ENCODE measurements around the gene ACTA2. TPM values are rescaled to one million over a fixed set of nuclear protein-coding genes. Genes with fewer than 3 reads are reported as not detected.

ACTA2 gene
- total RNA-seq, 1 experiment from 2014 or later: not detected

DNA sequence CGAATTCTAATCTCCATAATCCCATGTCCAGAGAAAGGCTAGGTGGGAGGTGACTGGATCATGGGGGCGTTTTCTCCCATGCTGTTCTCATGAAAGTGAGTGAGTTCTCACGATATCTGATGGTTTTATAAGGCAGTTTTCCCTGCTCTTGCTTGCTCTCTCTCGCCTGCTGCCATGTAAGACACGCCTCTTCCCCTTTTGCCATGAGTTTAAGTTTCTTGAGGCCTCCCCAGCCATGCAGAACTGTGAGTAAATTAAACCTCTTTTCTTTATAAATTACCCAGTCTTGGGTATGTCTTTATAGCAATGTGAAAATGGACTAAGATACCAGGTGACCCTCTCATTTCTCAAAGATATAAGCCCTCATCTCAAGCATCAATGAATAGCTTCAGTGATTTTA lies 1.1 kb upstream of the ACTA2 start:
- H3K9me3 Mint-ChIP-seq (ENCODE audit: unreplicated experiment): no peaks in the 10 kb centered on the region
- H3K4me1 Mint-ChIP-seq (ENCODE audit: low read depth, unreplicated experiment): no peaks in the 10 kb centered on the region
- no peak overlapping the region for H3K27ac Mint-ChIP-seq (ENCODE audit: unreplicated experiment)
- intact Hi-C loops (cut with micrococcal nuclease; ENCODE audit: unreplicated experiment): no loop called here
- ChIA-PET CTCF (no interaction called here), POLR2A (no interaction called here)
- no TSS peak for BruUV-seq (replicated peaks)
- H3K4me3 Mint-ChIP-seq (ENCODE audit: unreplicated experiment): no peak overlapping the region
- no peaks in the 10 kb centered on the region for H3K36me3 Mint-ChIP-seq (ENCODE audit: insufficient read depth, unreplicated experiment)
- H3K27me3 Mint-ChIP-seq (ENCODE audit: insufficient read depth, unreplicated experiment): peaks cover 9% of the 10 kb centered on the region
- Histone ChIP-seq H3K4me3 (ENCODE audit: low read depth, low read length) (no peak overlapping the region), H3K36me3 (ENCODE audit: control insufficient read depth, insufficient read depth, low read length) (no peaks in the 10 kb centered on the region), H3K4me1 (no peaks in the 10 kb centered on the region), H3K9me3 (no peaks in the 10 kb centered on the region), H3K27me3 (replicated peaks; ENCODE audit: control insufficient read depth, insufficient read depth, low read length) (peaks cover 1% of the 10 kb centered on the region)
- DNase-seq: no peak
- TF ChIP-seq, protein P1, sequence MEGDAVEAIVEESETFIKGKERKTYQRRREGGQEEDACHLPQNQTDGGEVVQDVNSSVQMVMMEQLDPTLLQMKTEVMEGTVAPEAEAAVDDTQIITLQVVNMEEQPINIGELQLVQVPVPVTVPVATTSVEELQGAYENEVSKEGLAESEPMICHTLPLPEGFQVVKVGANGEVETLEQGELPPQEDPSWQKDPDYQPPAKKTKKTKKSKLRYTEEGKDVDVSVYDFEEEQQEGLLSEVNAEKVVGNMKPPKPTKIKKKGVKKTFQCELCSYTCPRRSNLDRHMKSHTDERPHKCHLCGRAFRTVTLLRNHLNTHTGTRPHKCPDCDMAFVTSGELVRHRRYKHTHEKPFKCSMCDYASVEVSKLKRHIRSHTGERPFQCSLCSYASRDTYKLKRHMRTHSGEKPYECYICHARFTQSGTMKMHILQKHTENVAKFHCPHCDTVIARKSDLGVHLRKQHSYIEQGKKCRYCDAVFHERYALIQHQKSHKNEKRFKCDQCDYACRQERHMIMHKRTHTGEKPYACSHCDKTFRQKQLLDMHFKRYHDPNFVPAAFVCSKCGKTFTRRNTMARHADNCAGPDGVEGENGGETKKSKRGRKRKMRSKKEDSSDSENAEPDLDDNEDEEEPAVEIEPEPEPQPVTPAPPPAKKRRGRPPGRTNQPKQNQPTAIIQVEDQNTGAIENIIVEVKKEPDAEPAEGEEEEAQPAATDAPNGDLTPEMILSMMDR (IDR thresholded peaks at IDR 0.05; ENCODE audit: insufficient read depth in 1 of 2, low read depth in 1 of 2, low read length in 1 of 2, severe bottlenecking in 1 of 2, unreplicated experiment in 1 of 2): no peak

DNA sequence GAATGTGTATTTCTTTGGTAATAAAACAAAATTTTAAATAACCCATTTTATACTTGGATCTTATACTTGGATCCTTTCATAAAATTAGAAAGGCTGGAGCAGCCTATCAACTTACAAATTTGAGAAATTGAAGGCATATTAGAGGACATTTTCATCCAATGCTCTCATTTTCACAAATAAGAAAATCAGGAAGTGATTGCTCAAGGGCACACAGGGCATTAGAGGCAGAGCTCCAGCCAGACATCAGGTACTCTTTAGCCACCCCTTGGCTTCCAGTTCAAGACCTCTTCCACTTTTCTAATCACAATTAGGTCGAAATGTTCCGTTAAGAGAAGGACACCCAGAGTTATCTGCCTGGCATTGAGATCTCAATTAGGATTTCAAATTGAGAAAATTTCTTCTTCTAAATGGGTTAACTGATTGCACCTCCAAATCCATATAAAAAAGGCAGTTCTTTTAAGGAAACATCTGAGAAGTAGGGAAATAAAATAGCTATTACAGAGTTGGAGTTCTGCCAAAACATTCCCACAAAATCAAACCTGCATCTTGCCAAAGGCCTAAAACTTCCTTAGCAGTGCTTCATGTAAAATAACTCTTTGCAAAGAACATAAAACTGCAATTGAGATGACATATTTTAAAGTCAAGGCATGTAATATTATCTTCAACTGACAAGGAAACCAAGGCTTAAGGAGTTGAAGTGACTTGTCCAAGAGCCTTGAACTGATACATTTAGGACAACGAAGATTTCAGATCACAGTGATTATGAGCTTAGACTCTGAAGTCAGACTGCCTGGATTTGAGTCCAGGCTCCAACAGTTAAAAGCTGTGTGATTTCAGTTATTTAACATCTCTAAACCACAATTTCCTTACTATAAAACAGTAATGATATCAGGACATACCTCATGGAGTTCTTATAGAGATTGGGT lies 2.4 kb downstream of the ACTA2 start:
- TF ChIP-seq, protein P1 (IDR thresholded peaks at IDR 0.05; ENCODE audit: insufficient read depth in 1 of 2, low read depth in 1 of 2, low read length in 1 of 2, severe bottlenecking in 1 of 2, unreplicated experiment in 1 of 2): no peak
- Histone ChIP-seq H3K36me3 (ENCODE audit: control insufficient read depth, insufficient read depth, low read length) (no peaks in the 10 kb centered on the region), H3K27me3 (replicated peaks; ENCODE audit: control insufficient read depth, insufficient read depth, low read length) (peaks cover 1% of the 10 kb centered on the region), H3K9me3 (no peaks in the 10 kb centered on the region), H3K4me1 (no peaks in the 10 kb centered on the region), H3K4me3 (ENCODE audit: low read depth, low read length) (no peak overlapping the region)
- DNase-seq: no peak
- ChIA-PET CTCF (no interaction called here), POLR2A (no interaction called here)
- H3K4me3 Mint-ChIP-seq (ENCODE audit: unreplicated experiment): no peak overlapping the region
- H3K36me3 Mint-ChIP-seq (ENCODE audit: insufficient read depth, unreplicated experiment): no peaks in the 10 kb centered on the region
- H3K9me3 Mint-ChIP-seq (ENCODE audit: unreplicated experiment): no peaks in the 10 kb centered on the region
- no TSS peak for BruUV-seq (replicated peaks)
- peaks cover 12% of the 10 kb centered on the region for H3K27me3 Mint-ChIP-seq (ENCODE audit: insufficient read depth, unreplicated experiment)
- intact Hi-C loops (cut with micrococcal nuclease; ENCODE audit: unreplicated experiment): no loop called here
- no peaks in the 10 kb centered on the region for H3K4me1 Mint-ChIP-seq (ENCODE audit: low read depth, unreplicated experiment)
- no peak overlapping the region for H3K27ac Mint-ChIP-seq (ENCODE audit: unreplicated experiment)

DNA sequence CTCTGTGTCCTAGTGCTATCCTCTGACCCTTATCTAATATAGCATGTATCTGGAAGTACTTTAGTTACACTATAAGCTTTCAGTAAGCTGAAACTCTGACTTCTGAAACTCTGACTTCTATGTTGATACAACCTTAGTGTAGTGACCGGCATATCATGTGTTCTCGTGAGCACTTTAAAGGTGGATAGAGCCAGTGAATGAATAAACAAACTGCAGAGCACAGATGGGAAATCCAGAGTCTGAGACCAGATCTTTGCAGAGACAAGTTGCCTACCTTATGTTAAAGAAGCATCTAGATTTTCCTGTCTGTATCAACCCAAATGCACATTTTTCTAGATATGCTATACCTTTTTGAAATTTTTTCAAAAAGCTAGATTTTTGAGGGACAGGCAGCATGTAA lies 3.5 kb downstream of the ACTA2 start:
- BruUV-seq (replicated peaks): no TSS peak
- Mint-ChIP-seq H3K9me3 (ENCODE audit: unreplicated experiment) (no peaks in the 10 kb centered on the region), H3K4me3 (ENCODE audit: unreplicated experiment) (no peak overlapping the region), H3K36me3 (ENCODE audit: insufficient read depth, unreplicated experiment) (no peaks in the 10 kb centered on the region), H3K27me3 (ENCODE audit: insufficient read depth, unreplicated experiment) (peaks cover 8% of the 10 kb centered on the region), H3K4me1 (ENCODE audit: low read depth, unreplicated experiment) (no peaks in the 10 kb centered on the region), H3K27ac (ENCODE audit: unreplicated experiment) (no peak overlapping the region)
- POLR2A ChIA-PET: no interaction called here
- Histone ChIP-seq H3K9me3 (no peaks in the 10 kb centered on the region), H3K4me3 (ENCODE audit: low read depth, low read length) (no peak overlapping the region), H3K36me3 (ENCODE audit: control insufficient read depth, insufficient read depth, low read length) (no peaks in the 10 kb centered on the region), H3K4me1 (no peaks in the 10 kb centered on the region), H3K27me3 (replicated peaks; ENCODE audit: control insufficient read depth, insufficient read depth, low read length) (peaks cover 1% of the 10 kb centered on the region)
- DNase-seq: no peak
- intact Hi-C loops (cut with micrococcal nuclease; ENCODE audit: unreplicated experiment): no loop called here
- TF ChIP-seq, protein P1 (IDR thresholded peaks at IDR 0.05; ENCODE audit: insufficient read depth in 1 of 2, low read depth in 1 of 2, low read length in 1 of 2, severe bottlenecking in 1 of 2, unreplicated experiment in 1 of 2): no peak
- CTCF ChIA-PET: no interaction called here
